Measurements from ENCODE around the gene VGLL4.

Gene VGLL4

DNA sequence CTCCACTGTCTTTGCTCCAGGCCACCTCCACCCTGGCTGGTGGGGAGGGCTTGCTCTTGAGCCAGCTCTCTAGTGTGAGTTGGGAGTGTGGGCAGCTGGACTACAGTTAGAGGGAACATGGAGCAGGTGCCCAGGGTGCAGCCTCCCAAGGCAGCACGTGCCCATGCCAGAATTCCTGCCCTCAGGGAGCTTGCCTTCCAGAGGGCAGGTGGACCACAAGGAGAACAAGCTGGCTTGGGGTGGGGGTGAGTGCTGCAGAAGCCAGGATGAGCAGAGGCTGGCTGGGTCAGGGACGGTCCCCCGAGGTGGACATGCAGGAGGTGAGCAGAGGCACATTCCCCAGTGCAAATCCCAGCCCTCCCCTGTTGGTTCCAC lies 89.5 kb downstream of the VGLL4 start:
- H3K4me1 Mint-ChIP-seq, result peaks cover 21% of the 10 kb centered on the region
- ATAC-seq, result no peak
- peaks cover 56% of the 10 kb centered on the region for H3K36me3 Mint-ChIP-seq
- no peaks in the 10 kb centered on the region for H3K9me3 Mint-ChIP-seq
- H3K27me3 Mint-ChIP-seq, result no peaks in the 10 kb centered on the region
- H3K27ac Mint-ChIP-seq, result no peak overlapping the region
- H3K4me3 Mint-ChIP-seq, result no peak overlapping the region

DNA sequence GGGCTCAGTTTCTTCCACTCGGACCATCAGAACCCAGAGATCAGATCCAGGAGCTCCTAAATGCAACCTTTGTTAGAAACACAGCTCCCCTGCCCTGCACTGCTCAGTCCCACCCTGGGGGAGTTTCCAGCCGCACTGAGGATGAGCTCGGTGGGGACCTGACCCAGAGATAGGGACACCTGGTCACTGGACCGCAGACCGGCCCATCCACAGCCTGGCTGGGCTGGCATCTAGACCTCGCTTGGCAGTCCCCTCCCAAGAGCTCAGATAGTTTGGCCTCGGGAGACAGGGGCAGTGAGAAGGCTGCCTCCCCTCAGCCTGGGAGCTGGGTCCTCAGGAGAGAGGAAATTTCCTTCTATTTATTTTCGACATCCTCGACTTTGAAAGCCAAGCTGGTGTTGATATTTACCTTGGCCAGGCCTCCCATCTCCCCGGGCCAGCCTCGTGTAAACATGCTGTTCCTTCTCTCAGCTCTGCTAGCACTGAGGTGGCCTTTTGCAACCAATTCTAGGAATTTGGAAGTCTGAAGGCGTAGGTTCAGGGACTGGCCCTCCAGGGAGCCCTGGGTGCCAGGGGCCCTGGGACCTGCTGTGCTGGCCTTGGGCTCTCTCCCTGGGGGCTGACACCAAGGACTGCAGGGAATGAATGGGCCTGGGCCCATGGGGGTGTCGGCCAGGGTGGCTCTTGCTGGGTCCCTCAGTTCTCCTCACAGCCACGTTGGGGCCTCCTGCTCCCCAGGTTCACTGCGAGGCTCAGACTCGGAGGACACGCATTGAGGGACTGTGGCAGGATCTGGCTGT lies 90.1 kb downstream of the VGLL4 start:
- ATAC-seq, result no peak
- H3K36me3 Mint-ChIP-seq, result peaks cover 56% of the 10 kb centered on the region

DNA sequence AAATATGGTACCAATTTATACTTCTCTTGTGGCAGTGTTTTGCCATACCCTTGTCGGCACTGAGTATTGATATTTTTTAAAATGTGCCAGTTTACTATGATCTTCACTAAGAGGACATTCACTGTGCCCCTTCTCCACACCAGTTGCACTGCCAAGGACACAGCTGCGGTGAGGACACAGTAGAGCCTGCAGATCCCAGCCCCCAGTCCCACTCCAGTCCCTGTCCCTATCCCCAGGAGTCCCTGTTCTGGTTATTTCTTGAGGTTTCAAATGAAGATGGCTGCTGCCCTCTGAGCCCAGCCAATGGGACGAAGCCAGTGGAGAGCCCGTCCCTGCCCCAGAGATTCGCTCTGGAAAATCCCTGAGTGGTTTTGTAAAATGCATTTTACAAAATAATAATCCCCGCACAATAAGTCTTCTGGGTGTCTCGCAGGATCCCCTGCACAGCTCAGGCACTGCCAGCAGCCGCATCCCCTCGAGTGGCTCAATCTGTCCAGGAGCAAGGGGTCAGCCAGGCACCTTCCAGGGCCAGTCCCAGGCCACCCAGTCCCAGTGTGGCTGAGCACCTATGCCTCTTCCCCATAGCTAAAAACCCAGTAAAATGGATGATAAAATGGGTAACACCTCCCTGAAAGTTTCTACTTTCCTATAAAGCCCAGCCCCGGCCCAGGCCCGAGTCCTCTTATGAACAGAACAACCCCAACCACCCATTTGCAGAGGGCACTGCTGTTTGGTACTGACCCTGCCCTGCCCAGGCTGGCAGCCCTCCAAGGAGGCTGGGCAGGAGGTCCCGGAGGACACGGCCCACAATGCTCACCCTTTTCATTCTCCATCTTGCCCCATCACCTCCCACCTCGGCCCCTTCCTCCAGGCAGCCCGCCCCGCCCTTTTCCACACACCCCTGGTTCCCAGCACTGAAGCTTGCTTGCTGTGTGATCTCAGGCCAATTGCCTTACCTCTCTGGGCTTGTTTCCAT lies 91.1 kb downstream of the VGLL4 start:
- Mint-ChIP-seq H3K27me3 (no peaks in the 10 kb centered on the region), H3K27ac (no peak overlapping the region), H3K4me3 (no peak overlapping the region), H3K9me3 (no peaks in the 10 kb centered on the region), H3K36me3 (peaks cover 49% of the 10 kb centered on the region), H3K4me1 (peaks cover 27% of the 10 kb centered on the region)
- no peak for ATAC-seq

More for the DNA sequence above, 90.1 kb downstream of the VGLL4 start:
- no peaks in the 10 kb centered on the region for H3K9me3 Mint-ChIP-seq
- no peak overlapping the region for H3K4me3 Mint-ChIP-seq
- peaks cover 24% of the 10 kb centered on the region for H3K4me1 Mint-ChIP-seq
- H3K27ac Mint-ChIP-seq, result no peak overlapping the region
- H3K27me3 Mint-ChIP-seq, result no peaks in the 10 kb centered on the region

DNA sequence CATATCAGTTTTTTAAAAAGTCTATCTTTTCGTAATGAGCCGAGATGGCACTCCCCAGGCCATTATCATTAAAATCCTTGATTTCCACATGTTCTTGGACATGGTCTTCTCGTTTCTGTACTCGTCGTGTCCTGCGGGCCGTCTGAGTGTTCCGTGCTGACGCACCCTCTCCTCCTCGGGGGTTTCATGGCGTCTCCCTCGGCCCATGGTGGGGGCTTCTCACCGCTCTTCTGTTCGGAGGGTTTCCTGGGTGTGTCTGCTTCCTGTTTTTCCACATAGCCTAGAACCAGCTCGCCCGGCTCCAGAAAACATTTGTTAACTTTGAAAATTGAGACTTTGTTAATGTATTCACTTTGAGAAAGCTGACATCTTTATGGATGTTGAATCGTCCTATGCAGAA lies 92.7 kb downstream of the VGLL4 start:
- Mint-ChIP-seq H3K27me3 (no peaks in the 10 kb centered on the region), H3K4me3 (no peak overlapping the region), H3K27ac (no peak overlapping the region), H3K9me3 (no peaks in the 10 kb centered on the region), H3K36me3 (peaks cover 48% of the 10 kb centered on the region), H3K4me1 (peaks cover 27% of the 10 kb centered on the region)
- ATAC-seq, result no peak

DNA sequence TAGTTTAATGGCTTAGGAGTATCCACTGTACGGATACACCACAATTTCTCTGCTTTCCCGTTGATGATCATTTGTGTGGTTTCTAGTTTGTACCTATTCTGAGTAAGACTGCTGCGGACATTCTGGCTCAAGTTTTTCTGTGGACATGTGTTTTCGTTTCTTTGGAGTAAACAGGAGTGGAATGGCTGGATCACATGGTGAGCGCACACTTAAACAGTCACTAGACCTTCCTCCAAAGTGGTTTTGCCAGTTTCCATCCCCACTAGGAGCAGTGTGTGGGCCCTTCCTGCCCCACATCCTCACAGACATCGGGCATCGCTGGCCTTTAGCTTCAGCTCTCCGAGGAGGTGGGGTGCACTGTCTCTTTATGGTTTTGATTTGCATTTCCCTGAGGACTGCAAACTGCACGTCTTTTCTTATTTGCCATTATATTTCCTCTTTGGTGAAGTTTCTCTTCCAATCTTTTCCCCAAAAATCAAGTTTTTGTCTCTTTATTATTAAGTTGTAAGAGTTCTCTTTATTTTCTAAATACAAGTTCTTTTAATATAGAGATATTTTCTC lies 94.1 kb downstream of the VGLL4 start:
- no peaks in the 10 kb centered on the region for H3K27me3 Mint-ChIP-seq
- ATAC-seq, result no peak

DNA sequence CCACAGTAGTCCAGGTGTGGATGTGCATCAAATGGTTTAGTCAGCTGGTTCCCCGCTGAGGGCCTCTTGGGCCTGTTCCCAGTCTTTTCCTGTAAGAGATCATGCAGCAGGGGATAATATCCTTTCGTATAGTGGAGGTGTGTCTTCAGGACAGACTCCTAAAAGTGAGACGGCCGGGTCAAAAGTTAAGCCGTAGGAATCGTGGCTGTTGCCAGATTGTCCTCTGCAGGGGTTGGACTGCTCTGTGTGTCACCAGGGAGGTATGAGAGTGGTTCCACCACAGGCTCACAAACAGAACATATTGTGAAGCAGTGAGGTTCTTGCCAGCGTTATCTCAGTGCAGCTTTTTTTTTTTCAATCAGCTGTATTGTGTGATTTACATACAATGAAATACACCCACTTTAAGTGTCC lies 95.0 kb downstream of the VGLL4 start:
- H3K36me3 Mint-ChIP-seq, result peaks cover 40% of the 10 kb centered on the region
- no peak overlapping the region for H3K4me3 Mint-ChIP-seq
- H3K27me3 Mint-ChIP-seq, result no peaks in the 10 kb centered on the region
- no peak for ATAC-seq
- H3K27ac Mint-ChIP-seq, result no peak overlapping the region
- H3K4me1 Mint-ChIP-seq, result peaks cover 27% of the 10 kb centered on the region
- no peaks in the 10 kb centered on the region for H3K9me3 Mint-ChIP-seq

More for the DNA sequence above, 94.1 kb downstream of the VGLL4 start:
- Mint-ChIP-seq H3K9me3 (no peaks in the 10 kb centered on the region), H3K4me3 (no peak overlapping the region), H3K4me1 (peaks cover 27% of the 10 kb centered on the region), H3K36me3 (peaks cover 48% of the 10 kb centered on the region), H3K27ac (no peak overlapping the region)

DNA sequence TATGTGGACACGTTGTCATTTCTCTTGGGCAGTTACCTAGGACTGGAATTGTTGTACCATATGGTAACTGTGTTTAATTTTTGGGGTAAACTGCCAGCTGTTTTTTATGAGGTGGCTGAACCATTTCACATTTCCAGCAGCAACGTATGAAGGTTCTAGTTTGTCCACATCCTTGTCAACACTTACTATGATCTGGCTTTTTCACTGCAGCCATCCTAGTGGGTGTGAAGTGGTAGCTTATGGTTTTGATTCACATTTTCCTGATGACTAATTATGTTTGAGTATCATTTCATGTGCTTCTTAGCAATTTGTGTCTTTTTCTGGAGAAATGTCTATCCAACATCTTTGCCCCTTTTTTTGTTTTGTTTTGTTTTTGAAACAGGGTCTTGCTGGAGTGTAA lies 96.2 kb downstream of the VGLL4 start:
- no peaks in the 10 kb centered on the region for H3K9me3 Mint-ChIP-seq
- no peak for ATAC-seq
- no peak overlapping the region for H3K4me3 Mint-ChIP-seq
- H3K4me1 Mint-ChIP-seq, result peaks cover 27% of the 10 kb centered on the region
- no peak overlapping the region for H3K27ac Mint-ChIP-seq
- peaks cover 28% of the 10 kb centered on the region for H3K36me3 Mint-ChIP-seq
- no peaks in the 10 kb centered on the region for H3K27me3 Mint-ChIP-seq

DNA sequence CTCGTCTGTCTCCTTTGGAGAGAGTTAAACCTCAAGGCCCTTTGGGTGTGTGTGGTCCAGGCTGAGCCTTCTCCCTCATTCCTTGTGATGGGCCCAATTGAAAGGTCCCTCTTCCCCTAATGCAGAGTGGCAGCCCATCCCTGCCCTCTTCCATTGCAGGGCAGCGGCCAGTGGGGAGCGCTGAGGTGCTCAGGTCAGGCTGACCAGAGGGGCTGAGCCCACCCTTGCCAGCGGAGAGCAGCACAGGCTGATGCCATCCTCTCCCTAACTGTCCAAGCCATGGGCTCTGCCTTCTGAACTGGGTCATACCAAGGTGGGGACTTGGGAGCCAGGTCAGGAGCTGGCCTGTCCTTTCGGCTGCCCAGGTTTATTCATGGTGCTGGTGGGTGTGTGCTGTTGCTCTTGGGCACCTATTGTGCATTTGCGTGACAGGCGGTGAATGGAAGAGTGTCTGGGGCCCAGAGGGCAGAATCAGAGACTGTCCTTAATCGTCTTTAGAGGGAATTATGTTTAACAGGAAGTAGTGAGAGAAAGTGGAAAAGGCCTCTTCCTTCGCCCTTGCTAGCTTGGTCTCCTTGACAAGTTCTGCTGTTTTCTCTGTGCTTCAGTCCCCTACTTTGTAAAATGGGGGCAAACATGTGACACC lies 96.9 kb downstream of the VGLL4 start:
- H3K4me3 Mint-ChIP-seq, result no peak overlapping the region
- H3K27ac Mint-ChIP-seq, result no peak overlapping the region
- peaks cover 30% of the 10 kb centered on the region for H3K4me1 Mint-ChIP-seq
- no peaks in the 10 kb centered on the region for H3K9me3 Mint-ChIP-seq
- no peaks in the 10 kb centered on the region for H3K27me3 Mint-ChIP-seq
- peaks cover 22% of the 10 kb centered on the region for H3K36me3 Mint-ChIP-seq
- no peak for ATAC-seq

DNA sequence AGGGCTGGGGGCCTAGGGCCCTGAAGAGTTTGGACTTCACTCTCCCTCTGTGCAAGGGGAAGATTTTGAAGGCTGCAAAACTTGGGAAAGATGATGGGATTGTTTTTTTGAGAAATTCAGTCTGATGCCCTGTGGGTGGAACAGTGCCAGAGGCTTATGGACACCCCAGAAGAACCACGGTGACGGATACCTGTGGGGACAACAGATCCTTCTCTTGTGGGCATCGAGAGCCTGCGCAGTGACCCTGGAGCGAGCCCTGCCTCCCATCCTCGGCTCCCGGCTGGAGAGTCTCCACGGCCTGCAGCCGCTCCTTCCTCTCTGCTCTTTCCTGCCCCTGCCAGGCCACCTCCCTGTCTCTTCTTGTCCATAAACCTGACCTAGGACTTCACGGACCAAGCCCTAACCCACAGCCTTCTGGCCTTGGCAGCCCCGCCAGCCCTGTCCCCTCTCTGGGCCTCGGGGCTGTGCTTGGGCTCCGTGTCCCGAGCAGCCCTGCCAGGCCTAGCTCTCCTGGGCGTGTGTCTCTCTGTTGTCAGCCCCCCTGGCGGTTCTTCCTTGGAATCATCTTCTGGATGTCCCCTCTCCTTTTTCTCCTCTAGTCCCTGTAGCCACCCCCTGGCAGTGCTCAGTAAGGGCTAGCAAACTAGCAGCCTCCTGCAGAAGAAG lies 98.4 kb downstream of the VGLL4 start:
- Mint-ChIP-seq H3K27me3 (no peaks in the 10 kb centered on the region), H3K27ac (no peak overlapping the region), H3K9me3 (no peaks in the 10 kb centered on the region), H3K36me3 (peaks cover 15% of the 10 kb centered on the region), H3K4me1 (peaks cover 21% of the 10 kb centered on the region), H3K4me3 (no peak overlapping the region)
- no peak for ATAC-seq

DNA sequence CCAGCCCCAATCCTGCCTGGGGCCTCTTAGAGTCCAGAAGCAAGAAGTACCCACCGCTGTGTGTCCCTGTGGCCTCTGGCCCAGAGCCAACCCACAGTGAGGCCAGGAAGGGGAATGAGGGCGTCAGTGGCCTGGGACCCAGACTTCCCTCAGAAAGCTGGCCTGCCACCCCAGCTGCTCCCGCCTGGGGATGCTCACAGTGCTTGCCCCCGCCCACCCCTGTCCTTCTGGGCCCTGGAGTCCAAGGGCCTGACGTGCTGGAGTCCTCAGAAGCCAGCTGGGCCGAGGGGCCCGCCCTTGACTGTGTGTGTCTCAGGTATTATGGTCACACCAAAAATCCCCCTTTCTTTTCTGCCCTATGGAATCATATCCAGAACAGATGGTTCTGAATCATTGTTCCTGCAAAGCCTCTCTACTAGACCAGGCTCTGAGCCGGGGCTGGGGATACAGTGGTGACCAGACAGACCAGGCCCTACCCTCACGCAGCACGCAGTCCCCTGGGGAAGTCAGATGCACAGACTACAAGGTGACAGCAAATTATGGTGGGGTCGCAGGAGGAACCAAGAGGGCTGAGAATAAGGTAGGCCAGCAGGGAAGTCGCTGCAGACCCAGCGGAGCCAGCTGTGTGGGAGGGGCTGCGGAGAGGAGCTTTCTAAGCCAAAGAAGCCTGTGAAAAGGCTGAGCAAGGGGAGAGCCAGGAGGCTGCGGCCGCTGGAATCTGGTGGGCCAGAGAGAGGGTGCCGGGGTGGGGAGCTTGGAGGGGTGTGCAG lies 99.1 kb downstream of the VGLL4 start:
- peaks cover 21% of the 10 kb centered on the region for H3K36me3 Mint-ChIP-seq
- no peak overlapping the region for H3K27ac Mint-ChIP-seq
- peaks cover 14% of the 10 kb centered on the region for H3K4me1 Mint-ChIP-seq
- no peak overlapping the region for H3K4me3 Mint-ChIP-seq
- ATAC-seq, result no peak
- H3K9me3 Mint-ChIP-seq, result no peaks in the 10 kb centered on the region
- no peaks in the 10 kb centered on the region for H3K27me3 Mint-ChIP-seq

DNA sequence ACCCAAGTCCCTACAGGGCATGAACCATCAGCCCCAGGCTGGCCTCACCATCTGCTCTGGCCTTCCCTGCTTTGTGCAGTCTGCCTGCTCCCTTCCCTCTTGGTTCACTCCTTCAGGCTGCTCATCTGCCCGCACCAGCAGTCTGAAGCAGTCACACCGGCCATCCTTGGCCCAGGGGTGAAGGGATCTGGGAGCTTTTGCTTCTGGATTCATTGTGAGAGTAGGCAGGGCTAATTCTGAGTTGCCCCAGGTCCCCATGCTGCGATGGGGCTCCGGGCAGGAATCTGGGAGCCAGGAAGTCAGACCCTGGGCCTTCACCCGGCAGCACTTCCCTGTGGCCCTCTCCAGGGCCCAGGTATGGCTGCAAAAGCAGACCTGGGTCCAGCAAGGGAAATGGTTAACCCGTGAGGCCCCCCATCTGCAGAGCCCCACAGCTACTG lies 99.7 kb downstream of the VGLL4 start:
- peaks cover 9% of the 10 kb centered on the region for H3K4me1 Mint-ChIP-seq
- H3K9me3 Mint-ChIP-seq, result no peaks in the 10 kb centered on the region
- no peaks in the 10 kb centered on the region for H3K27me3 Mint-ChIP-seq
- no peak overlapping the region for H3K4me3 Mint-ChIP-seq
- no peak overlapping the region for H3K27ac Mint-ChIP-seq
- H3K36me3 Mint-ChIP-seq, result peaks cover 27% of the 10 kb centered on the region
- no peak for ATAC-seq

DNA sequence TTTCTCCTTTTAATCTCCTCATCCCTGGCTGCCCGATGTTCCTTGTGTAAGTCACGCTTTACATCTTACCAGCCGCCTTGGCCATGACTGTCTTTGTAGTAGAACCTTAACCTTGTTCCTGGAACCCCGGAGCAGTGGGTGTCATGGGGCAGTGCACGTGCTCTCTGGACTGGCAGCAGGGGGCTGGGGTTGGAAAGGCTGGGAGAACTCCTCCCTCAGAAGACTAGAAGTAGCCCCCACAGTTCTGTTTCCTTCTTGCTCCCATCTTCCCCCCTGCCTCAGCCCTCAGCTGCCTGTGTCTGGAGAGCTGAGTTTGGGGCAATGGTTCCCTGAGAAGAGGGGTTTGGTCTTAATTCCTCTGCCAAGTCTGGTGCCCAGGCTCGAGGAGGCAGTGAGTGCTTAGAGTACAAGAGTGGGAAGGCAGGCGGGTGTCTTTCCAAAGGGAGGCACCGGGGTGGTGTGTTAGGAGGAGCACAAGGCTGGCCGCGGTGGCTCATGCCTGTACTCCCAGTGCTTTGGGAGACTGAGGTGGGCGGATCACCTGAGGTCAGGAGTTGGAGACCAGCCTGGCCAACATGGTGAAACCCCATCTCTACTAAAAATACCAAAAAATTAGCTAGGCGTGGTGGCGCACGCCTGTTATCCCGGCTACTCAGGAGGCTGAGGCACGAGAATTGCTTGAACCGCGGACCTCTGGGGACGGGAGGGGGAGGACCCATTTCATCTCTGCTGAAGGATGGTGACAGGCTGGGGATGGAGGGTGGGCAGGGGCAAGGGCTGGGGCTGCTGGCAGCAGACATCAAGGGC lies 100.4 kb downstream of the VGLL4 start:
- Mint-ChIP-seq H3K4me3 (no peak overlapping the region), H3K27ac (no peak overlapping the region), H3K36me3 (peaks cover 27% of the 10 kb centered on the region), H3K27me3 (no peaks in the 10 kb centered on the region), H3K4me1 (peaks cover 4% of the 10 kb centered on the region), H3K9me3 (no peaks in the 10 kb centered on the region)
- no peak for ATAC-seq

DNA sequence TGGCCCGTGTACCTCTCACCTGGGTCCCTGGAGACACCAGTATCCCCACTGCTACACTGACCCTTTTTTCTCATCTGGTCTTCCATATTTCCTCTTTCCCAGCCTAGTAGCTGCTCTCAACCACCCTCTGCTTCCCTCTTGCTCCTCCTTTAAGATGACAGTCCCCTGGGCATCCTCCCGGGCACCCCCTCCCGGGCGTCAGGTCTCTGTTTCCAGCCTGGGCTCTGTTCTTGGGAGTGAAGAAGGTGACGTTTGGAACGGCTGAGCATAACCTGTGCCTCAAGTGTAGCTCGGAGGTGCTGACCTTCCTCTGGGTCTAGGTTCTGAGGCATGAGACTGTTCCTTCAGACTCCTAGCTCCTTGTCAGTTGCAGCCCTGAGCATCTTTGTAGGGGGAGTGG lies 101.2 kb downstream of the VGLL4 start:
- Mint-ChIP-seq H3K36me3 (peaks cover 27% of the 10 kb centered on the region), H3K27ac (no peak overlapping the region), H3K4me3 (no peak overlapping the region), H3K9me3 (no peaks in the 10 kb centered on the region), H3K4me1 (peaks cover 4% of the 10 kb centered on the region), H3K27me3 (no peaks in the 10 kb centered on the region)
- ATAC-seq, result no peak
